OCI-LY3 (cell line): Measurements from ENCODE around the gene SLFN5.

ENCODE experiments used
- CTCF ChIP-seq: fragments of 200-600, 300-600 bp; sonication (generic); IDR thresholded peaks from 2 replicates; pipeline ENCODE4 v1.5.1; 2014; ENCODE audit warnings: antibody characterized with exemption, low read length, low read depth
- EZH2phosphoT487 ChIP-seq: fragments of 200-600 bp; shearing (Covaris generic); IDR thresholded peaks from 2 replicates; pipeline ENCODE4 v1.6.1; 2018; ENCODE audit warnings: antibody characterized with exemption, mixed run types, low read depth

- TF ChIP-seq CTCF (no peak), EZH2phosphoT487 (no peak)
These were observed 42.1 kb downstream of the SLFN5 start for GRCh38 chr17:35284955-35285354.
